ENCODE measurements around the gene F2R. TPM values are rescaled to one million over a fixed set of nuclear protein-coding genes. Genes with fewer than 3 reads are reported as not detected.

The F2R gene
- total and polyA plus RNA-seq, 2 of the 8 experiments (the other 6 are each of a cell fraction or from before 2014, with no cell fraction given) = 23.8 to 29.1 TPM

- no peak overlapping the region for H2BK120ac ChIP-seq (replicated peaks; ENCODE audit: low read depth, low read length)
- H3K9me3 ChIP-seq (ENCODE audit: insufficient read depth in 2 of 2, low read depth in 1 of 2, low read length in 1 of 2) = no peaks in the 10 kb centered on the region
- H2BK5ac ChIP-seq (ENCODE audit: low read depth, low read length) = no peak overlapping the region
- H3K23me2 ChIP-seq (ENCODE audit: low read depth, low read length) = no peaks in the 10 kb centered on the region
- POLR2A ChIA-PET (ENCODE audit: partially characterized antibody) = no interaction called here
- H3K9ac ChIP-seq (replicated peaks in 1 of 4; ENCODE audit: extremely low read depth in 1 of 4, low read depth in 3 of 4, low read length in 3 of 4) = no peak overlapping the region
- H3K36me3 ChIP-seq (ENCODE audit: control insufficient read depth in 2 of 4, insufficient read depth in 4 of 4, low read length in 3 of 4) = peaks cover 0 to 11% (median 3%) of the 10 kb centered on the region in 4 experiments; a peak in 3 of 8 replicates
- H2AFZ ChIP-seq (ENCODE audit: low read length) = no peak overlapping the region
- H3K56ac ChIP-seq (replicated peaks; ENCODE audit: insufficient read length, low read depth, low read length) = no peak overlapping the region
- H3K27ac ChIP-seq (ENCODE audit: low read depth, low read length) = no peak overlapping the region
- H4K5ac ChIP-seq (ENCODE audit: insufficient read length, low read depth, low read length) = no peak overlapping the region
- no peak overlapping the region for H4K8ac ChIP-seq (ENCODE audit: extremely low read depth, insufficient read depth, low read length)
- no peak for TF ChIP-seq TAF1 (IDR thresholded peaks at IDR 0.05; ENCODE audit: low read depth, low read length)
- no peak for TF ChIP-seq POLR2A (IDR thresholded peaks at IDR 0.05; ENCODE audit: control extremely low read depth in 1 of 2, low read depth in 2 of 2, low read length in 2 of 2)
- TF ChIP-seq BACH1 (IDR thresholded peaks at IDR 0.05; ENCODE audit: low read length) = no peak
- no peak for TF ChIP-seq NRF1 (IDR thresholded peaks at IDR 0.05; ENCODE audit: low read depth, low read length)
- no peak for TF ChIP-seq BCL11A (IDR thresholded peaks at IDR 0.05; ENCODE audit: low read depth in 2 of 2, low read length in 2 of 2)
- TF ChIP-seq HDAC2 (IDR thresholded peaks at IDR 0.05; ENCODE audit: borderline replicate concordance in 1 of 2, low read depth in 2 of 2, low read length in 2 of 2) = no peak
- H3K4ac ChIP-seq (replicated peaks; ENCODE audit: insufficient read length, low read depth, low read length) = no peak overlapping the region
- H3K4me2 ChIP-seq (ENCODE audit: insufficient read depth in 1 of 2, low read depth in 2 of 2, low read length in 2 of 2) = no peak overlapping the region
- FAIRE-seq = no peak
- H3K79me2 ChIP-seq (ENCODE audit: control insufficient read depth in 1 of 2, insufficient read depth in 2 of 2, low read length in 2 of 2) = no peaks in the 10 kb centered on the region
- CTCF ChIA-PET (ENCODE audit: partially characterized antibody) = no interaction called here
- no peak overlapping the region for H2AK5ac ChIP-seq (ENCODE audit: low read depth, low read length)
- no peaks in the 10 kb centered on the region for H3K79me1 ChIP-seq (ENCODE audit: low read depth, low read length)
- no peak overlapping the region for H2BK20ac ChIP-seq (ENCODE audit: low read length)
- no peaks in the 10 kb centered on the region for H3K4me1 ChIP-seq (replicated peaks in 1 of 4; ENCODE audit: control insufficient read depth in 3 of 4, insufficient read depth in 4 of 4, low read length in 3 of 4)
- WGBS, 2 experiments (ENCODE audit: extremely low coverage in 1 of 2, insufficient coverage in 1 of 2, insufficient read length in 1 of 2, insufficient replicate concordance in 2 of 2, low coverage in 1 of 2, low lambda C conversion rate in 2 of 2, missing lambda C conversion rate in 1 of 2) = 76 to 100% methylated on average over 1 to 2 of the region's 2 CpGs
- no peak overlapping the region for H4K91ac ChIP-seq (replicated peaks; ENCODE audit: insufficient read length, low read length)
- no peak overlapping the region for H3K4me3 ChIP-seq (ENCODE audit: extremely low read depth in 1 of 4, insufficient read depth in 2 of 4, low read depth in 3 of 4, low read length in 4 of 4)
- no peak for DNase-seq (ENCODE audit: low read depth in 1 of 2, low spot score in 2 of 2)
- H2BK15ac ChIP-seq (ENCODE audit: low read length) = no peak overlapping the region
- no peak overlapping the region for H3K14ac ChIP-seq (ENCODE audit: insufficient read length)
- no peaks in the 10 kb centered on the region for H4K20me1 ChIP-seq (replicated peaks in 1 of 2; ENCODE audit: control insufficient read depth in 1 of 2, insufficient read depth in 2 of 2, low read length in 2 of 2)
- no peak overlapping the region for H2BK12ac ChIP-seq (ENCODE audit: low read depth, low read length)
- no peak overlapping the region for H3K23ac ChIP-seq (ENCODE audit: insufficient read length)
- H3K18ac ChIP-seq (ENCODE audit: extremely low read depth, low read length) = no peak overlapping the region
- no peaks in the 10 kb centered on the region for H3K27me3 ChIP-seq (replicated peaks in 1 of 4; ENCODE audit: control insufficient read depth in 3 of 4, extremely low read depth in 1 of 4, insufficient read depth in 3 of 4, low read length in 3 of 4)
Measured at GRCh38 chr5:76703707-76704106, 12.2 kb upstream of the F2R start.

All from H1 (cell line).